ENCODE measurements around the gene ATRIP. TPM values are rescaled to one million over a fixed set of nuclear protein-coding genes. Genes with fewer than 3 reads are reported as not detected.

Gene ATRIP
- polyA plus RNA-seq, 3 donors = 1.8 to 4.7 (median 2.8) TPM

GRCh38 chr3:48463703-48464102 is 17.2 kb downstream of the ATRIP start:
- 84% methylated on average over 9 of the region's 9 CpGs for WGBS (ENCODE audit: insufficient coverage)
- no peak for TF ChIP-seq CTCF (IDR thresholded peaks at IDR 0.05)
- H3K79me2 ChIP-seq (ENCODE audit: insufficient read depth, low read length) = peaks cover 29% of the 10 kb centered on the region
- Mint-ChIP-seq H3K4me3 (no peak overlapping the region), H3K9me3 (no peaks in the 10 kb centered on the region), H3K27me3 (ENCODE audit: low read depth in 3 of 3) (peaks cover 0 to 2% (median 0%) of the 10 kb centered on the region in 3 donors), H3K36me3 (peaks cover 33 to 59% of the 10 kb centered on the region in 2 donors), H3K27ac (peak overlapping the region in 3 of 7 donors; percentile 6 to 42 (median 18)), H3K4me1 (peaks cover 29% of the 10 kb centered on the region)
- intact Hi-C loops (cut with micrococcal nuclease) = loop anchor here (2.0 to 10.0 kb wide), 3 partner anchors 85 to 221 kb away; partner anchors contain the start of genes SLC26A6 (in 2 of the 2) and NCKIPSD (in 1 of the 2)
- H3K36me3 ChIP-seq (replicated peaks in 1 of 2; ENCODE audit: control insufficient read depth in 1 of 2, insufficient read depth in 2 of 2, low read length in 2 of 2) = peaks cover 47 to 56% of the 10 kb centered on the region in 2 donors
- H3K27ac ChIP-seq (ENCODE audit: low read depth in 1 of 2, low read length in 2 of 2) = no peak overlapping the region
- DNase-seq = no peak
- H3K4me3 ChIP-seq (replicated peaks in 1 of 3; ENCODE audit: low read depth in 2 of 3, low read length in 3 of 3) = no peak overlapping the region
- H3K4me2 ChIP-seq (replicated peaks; ENCODE audit: extremely low read depth, low read length, poor library complexity, severe bottlenecking) = no peak overlapping the region
- no peaks in the 10 kb centered on the region for H3K27me3 ChIP-seq (ENCODE audit: control insufficient read depth in 2 of 2, insufficient read depth in 2 of 2, low read length in 2 of 2)
- peaks cover 30 to 31% of the 10 kb centered on the region in 2 donors for H3K4me1 ChIP-seq (ENCODE audit: control insufficient read depth in 1 of 2, insufficient read depth in 2 of 2, low read length in 2 of 2)
- no peaks in the 10 kb centered on the region for H3K9me3 ChIP-seq (replicated peaks in 1 of 2; ENCODE audit: control insufficient read depth in 1 of 2, insufficient read depth in 1 of 2, low read length in 2 of 2)
- H3K9ac ChIP-seq (ENCODE audit: insufficient read depth, low read length, poor library complexity, severe bottlenecking) = no peak overlapping the region
- no peak overlapping the region for H2AFZ ChIP-seq (ENCODE audit: insufficient read depth, low read depth, low read length, poor library complexity, severe bottlenecking)
- peaks cover 11% of the 10 kb centered on the region for H4K20me1 ChIP-seq (ENCODE audit: insufficient read depth, low read length)

GRCh38 chr3:48464713-48465221 is 18.2 kb downstream of the ATRIP start:
- peaks cover 36 to 62% of the 10 kb centered on the region in 2 donors for H3K36me3 Mint-ChIP-seq
- Histone ChIP-seq H3K36me3 (replicated peaks in 1 of 2; ENCODE audit: control insufficient read depth in 1 of 2, insufficient read depth in 2 of 2, low read length in 2 of 2) (peaks cover 46 to 56% of the 10 kb centered on the region in 2 donors), H3K79me2 (ENCODE audit: insufficient read depth, low read length) (peaks cover 39% of the 10 kb centered on the region), H4K20me1 (ENCODE audit: insufficient read depth, low read length) (peaks cover 11% of the 10 kb centered on the region), H3K4me1 (ENCODE audit: control insufficient read depth in 1 of 2, insufficient read depth in 2 of 2, low read length in 2 of 2) (peaks cover 41% of the 10 kb centered on the region in 2 donors), H3K9ac (ENCODE audit: insufficient read depth, low read length, poor library complexity, severe bottlenecking) (peak overlapping the region; percentile 99), H3K4me3 (replicated peaks in 1 of 3; ENCODE audit: low read depth in 2 of 3, low read length in 3 of 3) (peak overlapping the region in 1 of 3 experiments; percentile 4), H3K4me2 (replicated peaks; ENCODE audit: extremely low read depth, low read length, poor library complexity, severe bottlenecking) (peak overlapping the region; percentile 40), H3K27ac (ENCODE audit: low read depth in 1 of 2, low read length in 2 of 2) (peak overlapping the region; percentile 97 to 100), H3K9me3 (replicated peaks in 1 of 2; ENCODE audit: control insufficient read depth in 1 of 2, insufficient read depth in 1 of 2, low read length in 2 of 2) (no peaks in the 10 kb centered on the region), H3K27me3 (ENCODE audit: control insufficient read depth in 2 of 2, insufficient read depth in 2 of 2, low read length in 2 of 2) (no peaks in the 10 kb centered on the region), H2AFZ (ENCODE audit: insufficient read depth, low read depth, low read length, poor library complexity, severe bottlenecking) (no peak overlapping the region)
- 96% methylated on average over 17 of the region's 17 CpGs for WGBS (ENCODE audit: insufficient coverage)
- peak overlapping the region; percentile 100 for H3K27ac Mint-ChIP-seq
- intact Hi-C loops (cut with micrococcal nuclease) = loop anchor here (1.0 to 10.0 kb wide), 5 partner anchors 83 to 220 kb away; partner anchors contain the start of genes SLC26A6 (in 2 of the 2), NCKIPSD (in 1 of the 2) and UQCRC1 (in 1 of the 2)
- no peak overlapping the region for H3K4me3 Mint-ChIP-seq
- H3K27me3 Mint-ChIP-seq (ENCODE audit: low read depth in 3 of 3) = peaks cover 0 to 2% (median 0%) of the 10 kb centered on the region in 3 donors
- TF ChIP-seq CTCF (IDR thresholded peaks at IDR 0.05) = no peak
- H3K4me1 Mint-ChIP-seq = peaks cover 40% of the 10 kb centered on the region
- no peak for DNase-seq
- H3K9me3 Mint-ChIP-seq = no peaks in the 10 kb centered on the region
